LoVo (cell line): Measurements from ENCODE around the gene NR3C1.

Experiments
- DNase-seq: peaks from one replicate; pipeline ENCODE4 v3.0.0-alpha.2; 2016; ENCODE audit warnings: low spot score

Gene NR3C1

GRCh38 chr5:143309661-143310431, 93.6 kb downstream of the NR3C1 start:
- no peak for DNase-seq

GRCh38 chr5:143308731-143309130, 94.8 kb downstream of the NR3C1 start:
- no peak for DNase-seq

GRCh38 chr5:143306040-143306439, 97.4 kb downstream of the NR3C1 start:
- DNase-seq, result no peak

- no peak for DNase-seq
Observed at GRCh38 chr5:143304836-143305475, 98.5 kb downstream of the NR3C1 start.

GRCh38 chr5:143302341-143303045, 101.0 kb downstream of the NR3C1 start:
- DNase-seq, result no peak

GRCh38 chr5:143297756-143298155, 105.7 kb downstream of the NR3C1 start:
- no peak for DNase-seq

GRCh38 chr5:143290125-143290524, 113.4 kb downstream of the NR3C1 start:
- no peak for DNase-seq

- DNase-seq, result no peak
Observed at GRCh38 chr5:143284521-143284920, 119.0 kb downstream of the NR3C1 start.

GRCh38 chr5:143284002-143284401, 119.5 kb downstream of the NR3C1 start:
- no peak for DNase-seq

GRCh38 chr5:143281226-143281625, 122.3 kb downstream of the NR3C1 start:
- DNase-seq, result no peak

GRCh38 chr5:143279698-143280097, 123.8 kb downstream of the NR3C1 start:
- no peak for DNase-seq

- no peak for DNase-seq
Observed at GRCh38 chr5:143277536-143277935, 126.0 kb downstream of the NR3C1 start.

GRCh38 chr5:143275512-143276363, 127.7 kb downstream of the NR3C1 start:
- no peak for DNase-seq

- no peak for DNase-seq
Observed at GRCh38 chr5:143274952-143275351, 128.5 kb downstream of the NR3C1 start.

GRCh38 chr5:143271431-143271830, 132.1 kb downstream of the NR3C1 start:
- DNase-seq, result no peak

- DNase-seq, result no peak
Observed at GRCh38 chr5:143268388-143268787, 135.1 kb downstream of the NR3C1 start.

GRCh38 chr5:143267186-143267585, 136.3 kb downstream of the NR3C1 start:
- DNase-seq, result no peak

GRCh38 chr5:143265995-143266394, 137.5 kb downstream of the NR3C1 start:
- no peak for DNase-seq

- DNase-seq, result no peak
Observed at GRCh38 chr5:143263272-143263810, 140.1 kb downstream of the NR3C1 start.

- peak; percentile 18 for DNase-seq
Observed at GRCh38 chr5:143262393-143263174, 140.9 kb downstream of the NR3C1 start.
